Measurements from ENCODE around the gene ANKRD11. TPM values are rescaled to one million over a fixed set of nuclear protein-coding genes. Genes with fewer than 3 reads are reported as not detected.
"Not testable (repeated sequence)": the region's sequence is repeated elsewhere in the genome, so short reads cannot be mapped to it uniquely, and the experiment has no call there.

Gene ANKRD11
- total RNA-seq, 1 experiment from 2014 or later = 99.4 TPM

- in situ Hi-C loops (cut with HindIII; ENCODE audit: low pct_unique_long_range_greater_than_20kb, low sequenced_read_pairs) = no loop called here
- Histone ChIP-seq H3K9me3 (ENCODE audit: control insufficient read depth, insufficient read depth, low read depth, low read length) (no peaks in the 10 kb centered on the region), H3K27me3 (ENCODE audit: control insufficient read depth, insufficient read depth, low read length) (no peaks in the 10 kb centered on the region), H3K36me3 (ENCODE audit: control insufficient read depth, insufficient read depth, low read length) (no peaks in the 10 kb centered on the region), H3K4me1 (ENCODE audit: control insufficient read depth, insufficient read depth, low read length) (peaks cover 70% of the 10 kb centered on the region), H3K4me3 (ENCODE audit: low read depth in 2 of 2, low read length in 2 of 2) (peak overlapping the region in 1 of 2 experiments; percentile 10; a peak in 1 of 4 replicates), H3K27ac (ENCODE audit: low read length) (peak overlapping the region; percentile 71)
- TF ChIP-seq SIN3A (IDR thresholded peaks at IDR 0.05; ENCODE audit: borderline replicate concordance, insufficient read depth, low read depth, low read length) = no peak
- TF ChIP-seq REST (IDR thresholded peaks at IDR 0.05; ENCODE audit: insufficient read depth in 1 of 2, low read depth in 2 of 2, low read length in 1 of 2) = no peak
- no peak for TF ChIP-seq CTCF (IDR thresholded peaks at IDR 0.05)
- TF ChIP-seq POLR2AphosphoS5 (IDR thresholded peaks at IDR 0.05; ENCODE audit: low read depth, low read length) = no peak
- TF ChIP-seq TCF7L2 (IDR thresholded peaks at IDR 0.05; ENCODE audit: low read depth, low read length) = no peak
- POLR2A ChIA-PET = interaction anchor here (0.5 kb wide), 1 partner anchor 69 kb away, joined by 3 read pairs; no protein-coding TSS in a partner anchor
- DNase-seq (ENCODE audit: low read depth, low spot score) = no peak
- intact Hi-C loops (cut with micrococcal nuclease; ENCODE audit: unreplicated experiment) = no loop called here
- no TSS peak for BruUV-seq (replicated peaks)
- CTCF ChIA-PET = interaction anchor here (0.9 kb wide), 1 partner anchor 125 kb away, joined by 6 read pairs; the partner anchor contains the start of gene SPG7
- peak; percentile 89 for ATAC-seq
These were observed 107.0 kb downstream of the ANKRD11 start for GRCh38 chr16:89383095-89384003.

GRCh38 chr16:89382555-89382954 lies 107.8 kb downstream of the ANKRD11 start:
- intact Hi-C loops (cut with micrococcal nuclease; ENCODE audit: unreplicated experiment); ATAC-seq; BruUV-seq (replicated peaks); H3K9me3 ChIP-seq (ENCODE audit: control insufficient read depth, insufficient read depth, low read depth, low read length); H3K4me3 ChIP-seq (ENCODE audit: low read depth in 2 of 2, low read length in 2 of 2); H3K27me3 ChIP-seq (ENCODE audit: control insufficient read depth, insufficient read depth, low read length); DNase-seq (ENCODE audit: low read depth, low spot score); in situ Hi-C loops (cut with HindIII; ENCODE audit: low pct_unique_long_range_greater_than_20kb, low sequenced_read_pairs); H3K36me3 ChIP-seq (ENCODE audit: control insufficient read depth, insufficient read depth, low read length): not testable (repeated sequence)
- CTCF ChIA-PET = interaction anchor here (0.9 kb wide), 1 partner anchor 126 kb away, joined by 6 read pairs; the partner anchor contains the start of gene SPG7
- POLR2A ChIA-PET = interaction anchor here (0.5 kb wide), 1 partner anchor 68 kb away, joined by 3 read pairs; no protein-coding TSS in a partner anchor
- H3K4me1 ChIP-seq (ENCODE audit: control insufficient read depth, insufficient read depth, low read length) = peaks cover 78% of the 10 kb centered on the region
- peak overlapping the region; percentile 71 for H3K27ac ChIP-seq (ENCODE audit: low read length)

GRCh38 chr16:89381788-89382187 lies 108.6 kb downstream of the ANKRD11 start:
- POLR2A ChIA-PET = no interaction called here

More at GRCh38 chr16:89381788-89382187, 108.6 kb downstream of the ANKRD11 start:
- CTCF ChIA-PET = no interaction called here
- in situ Hi-C loops (cut with HindIII; ENCODE audit: low pct_unique_long_range_greater_than_20kb, low sequenced_read_pairs) (no loop called here), intact Hi-C loops (cut with micrococcal nuclease; ENCODE audit: unreplicated experiment) (no loop called here)
- no peaks in the 10 kb centered on the region for H3K36me3 ChIP-seq (ENCODE audit: control insufficient read depth, insufficient read depth, low read length)
- H3K27ac ChIP-seq (ENCODE audit: low read length) = peak overlapping the region; percentile 68
- no peak for TF ChIP-seq CTCF (IDR thresholded peaks at IDR 0.05)
- TF ChIP-seq TCF7L2 (IDR thresholded peaks at IDR 0.05; ENCODE audit: low read depth, low read length) = no peak
- no peak for TF ChIP-seq POLR2AphosphoS5 (IDR thresholded peaks at IDR 0.05; ENCODE audit: low read depth, low read length)
- no peak overlapping the region for H3K4me3 ChIP-seq (ENCODE audit: low read depth in 2 of 2, low read length in 2 of 2)
- no peak for ATAC-seq
- BruUV-seq (replicated peaks) = no TSS peak
- H3K9me3 ChIP-seq (ENCODE audit: control insufficient read depth, insufficient read depth, low read depth, low read length) = no peaks in the 10 kb centered on the region
- H3K4me1 ChIP-seq (ENCODE audit: control insufficient read depth, insufficient read depth, low read length) = peaks cover 77% of the 10 kb centered on the region
- no peak for DNase-seq (ENCODE audit: low read depth, low spot score)
- no peaks in the 10 kb centered on the region for H3K27me3 ChIP-seq (ENCODE audit: control insufficient read depth, insufficient read depth, low read length)

Measured in Panc1 (cell line).